GM19239 (cell line): ENCODE results near the gene MAPK12.
"Not testable (repeated sequence)": the region's sequence is repeated elsewhere in the genome, so short reads cannot be mapped to it uniquely, and the experiment has no call there.

ENCODE experiments used
- DNase-seq: peaks from one replicate; pipeline ENCODE4 v3.0.0; 2011; ENCODE audit warnings: low spot score; ENCODE audit not compliant: insufficient read length
- FAIRE-seq: peaks from 2 replicates; lab custom pipeline; 2011; peaks lifted over from hg19 to GRCh38; lab: Jason Lieb, UNC

Gene MAPK12

GRCh38 chr22:50218153-50218995, 43.1 kb downstream of the MAPK12 start:
- DNase-seq: no peak
- no peak for FAIRE-seq

- FAIRE-seq (no peak), DNase-seq (no peak)
Observed at GRCh38 chr22:50217543-50218152, 43.8 kb downstream of the MAPK12 start.

- no peak for DNase-seq
- no peak for FAIRE-seq
Observed at GRCh38 chr22:50216684-50217520, 44.6 kb downstream of the MAPK12 start.

GRCh38 chr22:50216055-50216683, 45.3 kb downstream of the MAPK12 start:
- FAIRE-seq (no peak), DNase-seq (no peak)

GRCh38 chr22:50215297-50216054, 46.0 kb downstream of the MAPK12 start:
- FAIRE-seq (no peak), DNase-seq (no peak)

GRCh38 chr22:50213263-50213662, 48.2 kb downstream of the MAPK12 start:
- DNase-seq (no peak), FAIRE-seq (no peak)

- DNase-seq (no peak), FAIRE-seq (no peak)
Observed at GRCh38 chr22:50211147-50211546, 50.3 kb downstream of the MAPK12 start.

GRCh38 chr22:50210378-50211139, 50.9 kb downstream of the MAPK12 start:
- FAIRE-seq (no peak), DNase-seq (no peak)

GRCh38 chr22:50209893-50210292, 51.6 kb downstream of the MAPK12 start:
- FAIRE-seq (peak; percentile 85), DNase-seq (peak; percentile 97)

GRCh38 chr22:50208939-50209892, 52.3 kb downstream of the MAPK12 start:
- no peak for FAIRE-seq
- no peak for DNase-seq

GRCh38 chr22:50208430-50208938, 53.0 kb downstream of the MAPK12 start:
- DNase-seq (no peak), FAIRE-seq (no peak)

GRCh38 chr22:50207383-50208140, 53.9 kb downstream of the MAPK12 start:
- FAIRE-seq: no peak
- no peak for DNase-seq

GRCh38 chr22:50206599-50206998, 54.9 kb downstream of the MAPK12 start:
- DNase-seq (no peak), FAIRE-seq (no peak)

- DNase-seq (no peak), FAIRE-seq (no peak)
Observed at GRCh38 chr22:50205781-50206569, 55.5 kb downstream of the MAPK12 start.

- DNase-seq, FAIRE-seq: not testable (repeated sequence)
Observed at GRCh38 chr22:50204998-50205397, 56.5 kb downstream of the MAPK12 start.

- no peak for FAIRE-seq
- DNase-seq: no peak
Observed at GRCh38 chr22:50204571-50204970, 56.9 kb downstream of the MAPK12 start.
